Stimulated activated CD4-positive, alpha-beta T cell treated with anti-CD3 and anti-CD28 coated beads, Interleukin-15, amount 100 ng/mL, for 24 hours (primary cell): ENCODE results near the gene FBH1.
"Not testable (repeated sequence)": the region's sequence is repeated elsewhere in the genome, so short reads cannot be mapped to it uniquely, and the experiment has no call there.

Source experiments
- DNase-seq: peaks from one replicate; pipeline ENCODE4 v3.0.0-alpha.2; 2020

The FBH1 gene

DNA sequence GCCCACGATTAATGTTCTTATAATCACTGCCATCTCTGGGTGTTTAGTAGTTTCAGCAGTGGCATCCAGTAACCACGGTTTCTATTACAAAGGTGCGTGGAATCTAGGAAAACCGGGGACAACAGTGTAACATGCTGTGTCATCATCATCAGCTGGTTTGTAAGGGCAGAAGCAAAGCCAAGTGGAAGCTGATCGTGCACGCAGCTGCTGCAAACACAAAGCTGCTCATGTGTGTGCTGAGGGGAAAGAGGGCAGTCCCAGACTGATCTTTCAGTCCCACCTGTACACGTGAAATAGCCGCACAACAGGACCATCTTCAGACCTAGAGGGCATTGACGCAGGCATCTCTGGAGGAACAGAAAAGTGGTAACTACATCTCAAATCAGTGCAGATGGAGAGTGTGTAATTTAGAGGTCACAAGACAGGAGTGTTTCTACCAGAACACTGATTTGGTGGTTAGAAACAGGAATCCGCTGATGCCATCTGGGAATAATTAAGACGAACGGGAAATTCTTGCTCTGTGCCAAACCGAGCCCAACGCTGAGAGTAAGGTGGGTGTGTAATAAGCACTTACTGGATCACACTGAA is 13.8 kb upstream of the FBH1 start:
- no peak for DNase-seq

DNA sequence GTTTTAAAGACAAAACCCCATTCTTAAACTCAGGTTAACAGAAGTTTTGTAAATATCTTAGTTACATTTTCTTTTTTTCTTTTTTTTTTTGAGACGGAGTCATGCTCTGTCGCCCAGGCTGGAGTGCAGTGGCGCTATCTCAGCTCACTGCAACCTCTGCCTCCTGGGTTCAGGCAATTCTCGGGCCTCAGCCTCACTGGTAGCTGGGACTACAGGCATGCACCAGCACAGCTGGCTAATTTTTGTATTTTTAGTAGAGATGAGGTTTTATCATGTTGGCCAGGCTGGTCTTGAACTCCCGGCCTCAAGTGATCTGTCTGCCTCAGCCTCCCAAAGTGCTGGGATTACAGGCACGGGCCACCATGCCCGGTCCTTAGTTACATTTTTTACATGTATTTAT is 13.0 kb upstream of the FBH1 start:
- DNase-seq, result not testable (repeated sequence)

- DNase-seq, result no peak
Observed at GRCh38 chr10:5882961-5883360, 7.1 kb upstream of the FBH1 start.

DNA sequence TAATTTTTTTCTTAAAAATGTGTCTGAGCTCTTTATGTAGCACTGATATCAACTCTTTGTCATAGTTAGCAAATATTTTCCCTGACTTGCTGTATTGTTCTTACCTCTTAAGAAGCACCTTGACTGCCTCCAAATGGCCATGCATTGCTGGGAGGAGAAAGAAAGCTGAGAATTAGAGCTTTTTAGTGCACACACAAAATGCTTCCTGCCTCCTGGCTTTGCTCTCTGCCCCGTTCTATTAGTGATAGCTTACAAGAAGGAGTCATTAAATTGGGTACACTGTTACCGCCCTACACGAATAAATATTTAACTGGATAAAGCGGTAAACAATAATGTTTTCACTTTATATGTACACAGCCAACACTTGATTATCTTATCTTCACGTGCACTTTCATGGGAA is 4.4 kb upstream of the FBH1 start:
- no peak for DNase-seq

DNA sequence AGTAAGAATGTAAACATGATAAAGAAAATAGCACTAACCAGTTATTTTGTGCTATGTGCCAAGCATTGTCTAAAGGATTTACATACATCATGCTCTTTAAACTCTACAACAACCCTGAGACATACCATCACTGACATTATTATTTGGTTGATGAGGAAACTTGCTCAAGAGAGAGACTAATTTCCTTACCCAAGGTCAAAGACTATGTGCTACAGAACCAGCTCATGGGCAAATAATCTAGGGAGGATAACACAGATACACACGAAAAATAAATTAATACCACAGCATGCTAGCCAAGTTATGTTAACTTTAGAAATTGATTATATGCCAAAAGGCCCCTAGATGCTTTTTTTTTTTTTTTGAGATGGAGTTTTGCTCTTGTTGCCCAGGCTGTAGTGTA is 3.0 kb upstream of the FBH1 start:
- no peak for DNase-seq

DNA sequence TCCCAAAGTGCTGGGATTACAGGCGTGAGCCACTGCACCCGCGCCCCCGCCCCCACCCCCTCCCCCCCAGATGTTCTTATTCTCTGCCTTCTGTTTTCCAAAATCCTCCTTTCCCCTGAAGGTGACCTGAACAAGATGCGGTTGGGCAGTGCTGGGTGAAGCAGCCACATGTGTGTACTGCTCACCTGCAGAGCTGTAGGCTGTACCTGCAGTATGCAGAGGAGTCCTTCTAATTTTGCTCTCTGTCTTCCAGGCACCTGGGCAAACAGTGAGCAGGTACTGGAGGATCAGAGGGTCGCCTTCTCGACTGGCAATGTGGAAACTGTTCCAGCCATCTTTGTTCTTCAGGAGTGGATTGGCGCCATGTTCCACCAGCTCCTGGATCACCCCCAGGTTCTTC is 2.4 kb upstream of the FBH1 start:
- DNase-seq, result no peak

DNA sequence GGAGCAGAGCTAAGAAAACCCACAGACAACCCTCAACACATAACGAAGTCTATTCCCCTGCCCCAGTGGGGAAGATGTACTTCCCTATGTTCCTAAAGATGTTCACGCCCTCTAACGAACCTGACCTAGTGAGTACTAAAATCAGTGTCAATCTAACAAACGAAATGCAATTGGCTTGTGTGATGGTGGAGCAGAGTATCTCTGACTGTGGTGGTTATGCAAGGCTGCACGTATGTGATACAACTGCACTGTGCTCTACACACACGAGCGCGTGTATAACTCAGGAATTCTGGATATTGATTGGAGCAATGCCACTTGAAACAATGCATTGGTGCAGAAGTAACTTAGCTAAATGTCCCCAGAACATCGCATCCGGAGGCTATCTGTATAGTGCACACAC is 1.7 kb upstream of the FBH1 start:
- no peak for DNase-seq

DNA sequence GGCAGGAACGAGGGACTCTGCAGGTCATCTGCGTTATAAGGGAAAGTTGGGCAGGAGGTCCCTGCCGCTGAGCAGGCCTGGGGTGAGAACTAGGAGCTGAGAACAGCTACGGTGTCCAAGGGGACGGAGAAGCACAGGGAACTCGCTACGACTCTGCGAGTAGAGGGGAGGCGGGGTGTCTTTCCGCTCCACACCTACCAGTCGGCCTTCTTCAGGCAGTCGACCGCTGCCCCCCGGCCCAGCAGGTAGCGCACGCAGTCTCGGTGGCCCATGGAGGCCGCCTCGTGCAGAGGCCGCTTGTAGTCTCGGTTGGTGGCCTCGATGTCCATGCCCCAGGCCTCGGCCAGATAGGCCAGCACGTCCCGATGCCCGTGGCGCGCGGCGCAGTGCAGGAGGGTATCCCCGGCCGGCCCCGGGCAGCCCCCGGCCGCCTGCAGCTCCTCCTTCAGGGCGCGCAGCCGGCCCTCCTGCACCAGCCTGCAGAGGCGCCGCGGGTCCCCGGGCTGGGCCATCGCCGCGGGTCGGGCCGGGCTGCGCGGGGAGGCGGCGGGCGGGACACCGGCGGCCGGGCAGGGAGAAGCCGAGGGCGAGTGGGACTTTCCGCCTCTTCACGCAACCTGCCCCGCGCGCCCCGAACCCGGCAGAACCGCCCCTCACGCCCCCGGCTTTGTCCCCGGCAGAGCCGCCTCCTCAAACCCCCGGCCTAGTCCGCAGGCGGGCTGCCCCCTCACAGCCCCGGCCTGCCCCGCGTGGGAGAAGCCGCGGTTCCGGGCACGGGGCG is 1.0 kb upstream of the FBH1 start:
- DNase-seq, result peak; percentile 63

GRCh38 chr10:5890452-5890915 is 441 bp downstream of the FBH1 start:
- DNase-seq, result peak; percentile 44

DNA sequence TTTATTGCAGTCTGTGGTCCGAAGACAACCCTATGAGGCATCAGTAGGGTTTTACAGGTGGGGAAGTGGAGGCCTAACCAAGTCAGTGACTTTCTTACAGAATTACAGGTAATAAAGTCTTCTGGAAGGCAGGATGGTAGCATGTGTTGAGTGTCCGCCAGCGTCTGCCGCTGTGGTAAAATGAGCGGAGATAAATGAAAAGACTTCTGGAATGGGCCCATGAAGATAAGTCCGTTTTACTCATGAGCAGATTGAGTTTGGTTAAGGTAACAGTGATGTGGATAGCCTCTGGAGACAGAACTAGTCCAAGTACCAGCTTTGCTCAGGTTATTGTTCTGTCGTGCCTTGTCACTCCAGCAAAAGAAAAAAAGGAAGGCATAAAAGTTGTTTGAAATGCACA is 966 bp downstream of the FBH1 start:
- DNase-seq, result no peak

DNA sequence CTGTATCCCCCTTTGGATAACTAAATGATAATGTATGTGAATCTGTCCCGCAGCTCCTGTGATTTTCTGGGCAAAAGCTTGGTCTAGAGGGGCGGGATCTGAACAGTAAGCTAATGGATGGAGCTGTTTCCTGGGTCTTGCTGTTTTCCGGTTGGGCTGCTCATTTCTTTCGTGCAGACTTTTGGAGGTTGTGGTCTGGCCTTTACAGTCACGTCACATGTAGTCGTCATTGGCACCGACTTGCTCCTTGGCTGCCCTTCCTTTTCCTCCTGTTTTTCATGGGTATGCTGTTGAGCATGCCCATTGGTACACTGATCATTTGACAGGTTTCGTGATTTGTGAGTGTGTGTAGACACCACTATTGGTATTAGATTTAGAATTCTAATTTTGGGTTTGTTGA is 2.0 kb downstream of the FBH1 start:
- no peak for DNase-seq

DNA sequence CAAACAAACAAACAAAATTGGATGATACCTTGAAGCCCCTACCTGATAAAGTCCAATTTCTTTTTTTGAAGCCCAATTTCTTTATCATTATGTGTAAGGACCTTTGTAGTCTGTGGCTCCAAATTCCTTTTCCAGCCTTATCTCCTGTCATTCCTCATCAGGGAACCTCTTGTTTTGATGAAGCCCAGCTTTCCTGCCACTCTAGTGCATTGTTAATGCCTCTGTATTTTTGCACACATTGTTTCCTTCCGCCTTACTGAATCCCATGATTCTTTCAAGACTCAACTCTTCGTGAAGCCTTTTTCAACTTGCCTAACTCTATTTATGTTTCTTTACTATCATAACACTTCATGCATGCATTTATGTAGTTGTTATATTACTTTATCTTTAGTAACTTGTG is 3.3 kb downstream of the FBH1 start:
- no peak for DNase-seq

DNA sequence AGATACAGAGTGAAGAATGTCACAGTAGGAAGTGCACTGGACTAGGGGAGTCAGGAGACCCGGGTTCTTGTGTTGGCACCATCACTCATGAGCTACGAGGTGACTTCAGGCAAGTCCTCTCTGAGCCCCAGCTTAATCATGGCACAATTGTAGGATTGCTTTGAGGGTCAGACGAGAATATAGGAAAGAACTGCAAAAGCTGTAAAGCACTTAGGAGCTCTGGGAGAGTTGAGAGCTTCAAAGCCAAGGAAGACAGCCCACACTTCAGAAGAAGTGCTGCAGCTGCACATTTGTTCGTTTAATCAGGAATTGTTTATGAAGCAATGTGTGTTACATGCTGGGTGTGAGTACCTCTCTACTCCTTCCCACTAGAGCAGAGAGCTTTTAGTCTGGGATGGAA is 4.4 kb downstream of the FBH1 start:
- DNase-seq, result no peak

DNA sequence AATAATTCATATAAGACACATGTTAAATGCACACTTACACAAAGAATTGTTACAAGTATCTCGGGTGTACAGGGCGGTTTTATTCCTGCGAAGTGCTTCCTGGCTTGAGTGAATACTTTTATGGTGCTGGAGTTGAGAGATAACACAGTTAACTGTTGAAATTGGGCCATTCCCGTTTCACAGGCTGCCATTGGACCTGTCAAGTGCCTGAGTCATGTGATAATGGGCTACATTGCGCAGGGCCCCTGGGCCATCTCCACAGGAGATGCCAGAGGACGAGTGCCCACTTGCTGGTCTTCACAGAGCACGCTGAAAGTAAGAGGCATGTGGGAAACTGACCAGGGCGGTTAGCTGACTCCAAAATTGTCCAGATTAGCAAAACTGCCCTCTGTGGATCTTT is 4.8 kb downstream of the FBH1 start:
- no peak for DNase-seq

DNA sequence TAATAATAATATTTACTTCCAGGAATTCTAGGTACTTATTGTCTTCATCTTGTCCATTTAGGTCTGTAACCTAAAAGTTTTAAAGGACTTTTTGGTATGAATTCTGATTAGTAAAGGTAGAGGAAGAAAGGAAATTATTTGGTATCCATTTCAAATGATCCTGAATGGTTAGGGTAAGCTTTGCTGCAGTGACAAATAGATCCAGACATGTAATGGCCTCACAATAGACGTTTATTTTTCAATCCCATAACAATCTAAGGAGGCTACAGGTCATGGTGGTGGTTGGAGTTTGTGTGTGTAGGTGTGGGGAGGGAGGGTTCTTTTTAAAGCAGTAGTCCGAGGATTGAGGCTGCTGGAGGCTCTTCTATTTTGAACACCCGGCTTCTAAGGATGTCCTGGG is 5.3 kb downstream of the FBH1 start:
- DNase-seq, result no peak

DNA sequence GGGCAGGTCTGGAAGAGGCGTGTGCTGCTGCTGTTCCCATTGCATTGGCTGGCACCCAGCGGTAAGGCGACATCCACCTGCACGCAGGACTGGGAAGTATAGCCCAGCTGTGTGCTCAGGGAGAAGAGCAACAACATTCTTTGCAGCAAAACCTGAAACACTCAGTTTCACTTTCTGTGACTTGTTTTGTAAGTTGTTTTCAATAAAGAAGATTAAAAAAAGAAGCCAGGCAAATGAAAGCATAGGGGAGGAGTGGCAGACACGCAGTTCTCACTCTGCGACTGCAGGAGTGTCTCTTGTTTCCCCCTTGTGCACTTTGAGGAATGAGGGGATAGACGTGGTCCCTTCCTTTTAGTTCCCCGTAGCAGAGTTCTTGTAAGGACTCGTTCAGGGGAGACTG is 5.8 kb downstream of the FBH1 start:
- DNase-seq, result no peak

DNA sequence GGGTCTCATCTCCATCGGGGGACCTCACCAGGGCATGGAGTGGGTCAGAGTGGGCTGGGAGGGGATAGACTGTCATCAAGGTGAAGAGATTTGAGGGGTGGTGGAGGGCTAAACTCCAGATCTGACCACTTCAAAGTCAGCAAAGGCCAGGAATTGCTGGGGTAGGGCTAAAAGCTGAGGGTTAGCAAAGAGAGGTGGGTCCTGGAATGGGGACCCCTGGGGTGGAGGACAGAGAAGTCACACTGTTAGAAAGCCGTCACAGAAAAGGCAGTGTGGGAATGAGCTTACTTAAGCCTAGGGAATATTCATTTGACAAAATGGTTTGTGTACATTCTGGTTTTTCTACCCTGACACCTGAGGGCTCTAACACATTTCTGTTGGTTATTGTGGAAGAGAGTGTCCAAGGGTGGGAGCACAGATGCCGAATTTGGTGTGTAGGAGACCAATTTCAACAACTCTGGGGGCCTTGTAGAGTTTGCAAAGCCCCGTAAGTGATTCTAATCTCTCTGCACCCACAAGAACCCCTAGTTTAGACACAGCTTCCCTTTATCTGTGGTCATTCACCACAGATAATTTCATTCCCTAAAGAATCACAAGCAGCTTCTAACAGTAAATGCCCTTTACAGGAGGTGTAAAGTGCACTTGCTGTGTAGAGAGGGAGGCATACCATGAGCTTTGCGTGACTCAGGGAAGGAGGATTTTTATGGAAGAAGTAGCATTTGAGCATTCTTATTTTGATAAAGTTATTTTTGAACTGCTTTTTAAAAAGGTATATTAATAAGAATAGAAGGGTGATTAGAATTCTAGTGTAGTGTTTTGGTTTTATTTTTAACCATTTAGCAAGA is 6.4 kb downstream of the FBH1 start:
- DNase-seq, result no peak

DNA sequence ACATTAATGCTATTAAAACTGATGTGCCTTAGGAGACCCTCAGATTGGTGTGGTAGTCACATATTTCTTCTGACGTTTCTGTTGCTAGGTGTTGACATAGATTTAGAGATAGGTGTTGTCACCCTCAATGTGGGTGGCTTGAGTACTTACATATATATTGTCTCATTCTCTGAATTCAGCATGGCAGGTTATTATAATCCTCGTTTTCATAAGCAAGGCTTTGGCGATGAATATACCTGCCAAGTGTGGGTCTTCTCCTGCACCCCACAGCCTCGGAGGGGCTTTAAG is 7.0 kb downstream of the FBH1 start:
- DNase-seq, result no peak

DNA sequence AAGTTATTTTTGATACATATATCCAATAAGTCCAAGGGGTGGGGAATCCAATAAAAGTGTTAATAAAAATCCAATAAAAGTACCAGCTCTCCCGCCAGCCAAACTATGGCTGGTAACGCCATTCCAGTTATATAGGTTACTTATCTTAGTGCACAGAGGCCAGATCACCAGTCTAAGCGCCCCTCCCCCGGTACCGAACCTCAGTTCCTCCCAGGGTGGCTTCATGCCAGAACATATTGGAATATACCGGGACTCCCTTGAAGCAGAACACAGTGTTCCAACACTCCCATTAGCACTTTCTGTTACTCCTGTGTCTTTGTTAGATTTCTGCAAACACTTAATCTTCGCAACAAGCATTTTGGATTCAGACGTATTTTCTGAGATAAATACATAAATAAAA is 7.5 kb downstream of the FBH1 start:
- no peak for DNase-seq

DNA sequence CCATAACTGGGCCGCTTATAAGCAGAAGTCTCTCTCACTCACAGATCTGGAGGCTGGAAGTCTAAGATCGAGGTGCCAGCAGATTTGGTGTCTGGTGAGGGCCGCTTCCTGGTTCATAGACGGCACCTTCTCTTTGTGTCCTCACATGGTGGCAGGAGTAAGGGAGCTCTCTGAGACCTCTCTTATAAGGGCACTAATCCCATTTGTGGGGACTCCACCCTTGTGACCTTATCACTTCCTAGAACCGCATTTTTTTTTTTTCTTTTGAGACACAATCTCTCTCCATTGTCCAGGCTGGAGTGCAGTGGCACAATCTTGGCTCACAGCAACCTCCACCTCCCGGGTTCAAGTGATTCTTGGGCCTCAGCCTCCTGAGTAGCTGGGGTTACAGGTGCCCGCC is 8.1 kb downstream of the FBH1 start:
- no peak for DNase-seq

GRCh38 chr10:5900247-5900646 is 10.2 kb downstream of the FBH1 start:
- no peak for DNase-seq

DNA sequence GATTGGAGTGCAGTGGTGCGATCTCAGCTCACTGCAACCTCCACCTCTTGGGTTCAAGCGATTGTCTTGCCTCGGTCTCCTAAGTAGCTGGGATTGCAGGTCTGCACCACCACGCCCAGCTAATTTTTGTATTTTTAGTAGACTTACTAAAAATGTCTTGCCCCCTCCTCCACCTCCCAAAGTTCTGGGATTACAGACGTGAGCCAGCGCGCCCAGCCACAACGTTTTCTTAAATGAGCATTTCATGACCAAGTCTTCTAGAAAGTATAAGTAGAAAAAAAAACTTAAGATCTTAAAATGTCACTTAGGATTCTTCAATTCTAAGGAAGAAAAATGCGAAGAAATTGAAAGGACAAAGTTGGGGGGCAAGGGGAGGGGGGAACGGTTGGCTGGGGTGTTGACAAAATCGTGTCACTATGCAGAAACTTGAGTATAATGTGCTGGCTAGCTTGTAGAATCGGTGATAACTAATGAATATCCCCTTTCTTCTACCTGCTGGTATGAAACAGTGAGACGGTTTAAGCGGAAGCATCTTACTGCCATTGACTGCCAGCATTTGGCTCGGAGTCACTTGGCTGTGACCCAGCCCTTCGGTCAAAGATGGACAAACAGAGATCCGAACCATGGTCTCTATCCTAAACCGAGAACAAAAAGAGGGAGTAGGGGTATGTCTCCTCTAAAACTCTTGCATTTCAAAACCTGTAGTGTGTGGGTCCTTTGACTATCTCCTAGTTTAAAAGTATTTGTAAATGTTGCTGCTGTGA is 12.7 kb downstream of the FBH1 start:
- no peak for DNase-seq

GRCh38 chr10:5903563-5903962 is 13.5 kb downstream of the FBH1 start:
- no peak for DNase-seq

DNA sequence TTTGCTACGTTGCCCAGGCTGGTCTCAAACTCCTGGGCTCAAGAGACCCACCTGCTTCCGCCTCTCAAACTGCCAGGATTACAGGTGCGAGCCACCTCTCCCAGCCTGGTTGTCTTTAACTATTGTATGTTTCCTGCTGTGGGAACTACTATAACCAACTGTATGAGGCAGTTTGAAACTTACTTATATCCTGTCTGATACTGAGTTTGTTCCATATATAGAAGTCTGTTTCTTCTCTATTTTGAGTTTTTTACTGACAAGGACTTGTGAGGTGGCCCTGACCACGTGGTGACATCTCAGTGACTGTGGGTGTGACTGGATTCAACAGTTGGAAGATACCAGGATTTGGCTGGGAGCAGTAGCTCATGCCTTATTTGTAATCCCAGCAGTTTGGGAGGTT is 14.2 kb downstream of the FBH1 start:
- no peak for DNase-seq
